SK-N-SH (cell line): ENCODE measurements around the gene GCC1. TPM values are rescaled to one million over a fixed set of nuclear protein-coding genes. Genes with fewer than 3 reads are reported as not detected.
A peak's percentile ranks its signal among the peaks of the same experiment; 100 is the strongest.

ENCODE experiments used
- CTCF ChIA-PET: fragments of 300-600, 350-600 bp; formaldehyde crosslinking; extraction: SDS; loops from one replicate; lab custom pipeline; 2021; lab: Yijun Ruan, JAX
- POLR2A ChIA-PET: fragments of 350-600 bp; sonication (Branson Sonifier 250); formaldehyde crosslinking; extraction: SDS; loops from one replicate; lab custom pipeline; 2020; ENCODE audit warnings: antibody characterized with exemption, inconsistent platforms; lab: Yijun Ruan, JAX
- DNase-seq: peaks from one replicate; pipeline ENCODE4 v3.0.0; 2012
- H2AFZ ChIP-seq: fragments of 200-600 bp; sonication (generic); 2 replicates; pipeline ENCODE4 v1.8.1; 2016; ENCODE audit warnings: antibody characterized with exemption, mild to moderate bottlenecking, low read depth
- H3F3A ChIP-seq: fragments of 200-600 bp; sonication (generic); replicated peaks from 2 replicates; pipeline ENCODE3; 2016; ENCODE audit warnings: antibody characterized with exemption, mild to moderate bottlenecking; ENCODE audit not compliant: insufficient read depth
- H3K27ac ChIP-seq, 2 experiments: fragments of 200-500 bp in 1 of 2; fragments of 200-600 bp in 1 of 2; sonication (Bioruptor generic) in 1 of 2; sonication (generic), shearing (Covaris generic) in 1 of 2; 2 replicates each; pipeline versions ENCODE4 v1.5.1 to v1.6.1; 2014 to 2016; ENCODE audit warnings: low read depth in 2 of 2, inconsistent platforms in 1 of 2, low read length in 1 of 2, mild to moderate bottlenecking in 1 of 2, mixed read lengths in 1 of 2
- H3K27me3 ChIP-seq: fragments of 200-600 bp; sonication (generic), shearing (Covaris generic); 2 replicates; pipeline ENCODE4 v1.6.1; 2016; ENCODE audit warnings: mixed run types; ENCODE audit not compliant: insufficient read depth
- H3K36me3 ChIP-seq, 2 experiments: fragments of 200-500 bp in 1 of 2; fragments of 200-600 bp in 1 of 2; sonication (Bioruptor generic) in 1 of 2; sonication (generic) in 1 of 2; replicated peaks in 1 of 2; 2 replicates each; pipeline versions ENCODE3 to v1.5.1; 2014 to 2016; ENCODE audit warnings: low read length in 1 of 2, mild to moderate bottlenecking in 1 of 2; ENCODE audit not compliant: insufficient read depth in 2 of 2, control insufficient read depth in 1 of 2
- H3K4me1 ChIP-seq, 2 experiments: fragments of 200-500 bp in 1 of 2; fragments of 200-600 bp in 1 of 2; sonication (Bioruptor generic) in 1 of 2; sonication (generic), shearing (Covaris generic) in 1 of 2; 2 replicates each; pipeline versions ENCODE4 v1.5.1 to v1.6.1; 2014 to 2016; ENCODE audit warnings: low read depth in 1 of 2, low read length in 1 of 2, mixed run types in 1 of 2; ENCODE audit not compliant: insufficient read depth in 2 of 2, control insufficient read depth in 1 of 2
- H3K4me2 ChIP-seq: fragments of 200-600 bp; sonication (generic), shearing (Covaris generic); 2 replicates; pipeline ENCODE4 v1.6.1; 2017; ENCODE audit warnings: mixed run types
- H3K4me3 ChIP-seq, 2 experiments: fragments of 200-500 bp in 1 of 2; fragments of 200-600 bp in 1 of 2; sonication (Bioruptor generic) in 1 of 2; sonication (generic), shearing (Covaris generic) in 1 of 2; 2 replicates each; pipeline versions ENCODE4 v1.5.1 to v1.8.1; 2014 to 2016; ENCODE audit warnings: low read depth in 2 of 2, inconsistent platforms in 1 of 2, low read length in 1 of 2, mild to moderate bottlenecking in 1 of 2, mixed read lengths in 1 of 2, moderate library complexity in 1 of 2
- H3K79me2 ChIP-seq: fragments of 200-600 bp; sonication (generic); 2 replicates; pipeline ENCODE4 v1.8.1; 2017; ENCODE audit warnings: mild to moderate bottlenecking; ENCODE audit not compliant: insufficient read depth
- H3K9ac ChIP-seq: fragments of 200-600 bp; sonication (generic); 2 replicates; pipeline ENCODE4 v1.6.1; 2017; ENCODE audit warnings: mixed run types
- H3K9me2 ChIP-seq: fragments of 200-600 bp; sonication (generic); 2 replicates; pipeline ENCODE4 v1.6.1; 2017; ENCODE audit warnings: mixed run types
- H3K9me3 ChIP-seq: fragments of 200-600 bp; sonication (generic); 2 replicates; pipeline ENCODE4 v1.6.1; 2017; ENCODE audit warnings: mixed run types, mild to moderate bottlenecking, moderate library complexity
- H4K20me1 ChIP-seq: fragments of 200-600 bp; sonication (generic); 2 replicates; pipeline ENCODE4 v1.6.1; 2017; ENCODE audit warnings: mild to moderate bottlenecking, mixed run types; ENCODE audit not compliant: insufficient read depth
- CHD2 ChIP-seq: fragments of 150-350 bp; IDR thresholded peaks from 2 replicates; pipeline ENCODE4 v1.6.1; 2018; ENCODE audit warnings: low read length; ENCODE audit not compliant: partially characterized antibody
- CTCF ChIP-seq: fragments of 200-600 bp; sonication (generic); IDR thresholded peaks from 2 replicates; pipeline ENCODE4 v1.6.1; 2017; ENCODE audit warnings: antibody characterized with exemption, mild to moderate bottlenecking, moderate library complexity
- ELF1 ChIP-seq: IDR thresholded peaks from 2 replicates; pipeline ENCODE4 v1.4.0; 2012
- NRF1 ChIP-seq: IDR thresholded peaks from 2 replicates; pipeline ENCODE4 v1.6.1; 2012; ENCODE audit warnings: low read depth, mild to moderate bottlenecking, low read length
- SIN3A ChIP-seq: IDR thresholded peaks from 2 replicates; pipeline ENCODE4 v1.6.1; 2012; ENCODE audit warnings: low read depth, mild to moderate bottlenecking, low read length, moderate library complexity, borderline replicate concordance
- TCF12 ChIP-seq: IDR thresholded peaks from 2 replicates; pipeline ENCODE4 v1.4.0; 2012
- USF2 ChIP-seq: fragments of 150-350 bp; IDR thresholded peaks from 2 replicates; pipeline ENCODE4 v1.6.1; 2017; ENCODE audit warnings: antibody characterized with exemption, low read length, low read depth, borderline replicate concordance
- ZBTB33 ChIP-seq: IDR thresholded peaks from 2 replicates; pipeline ENCODE4 v1.4.0; 2012; ENCODE audit warnings: low read depth, borderline replicate concordance
- WGBS: methylation state at CpG from one replicate; pipeline ENCODE4 v1.1.6; 2017; ENCODE audit warnings: low lambda C conversion rate; 5-methylcytosine and 5-hydroxymethylcytosine counted together
- polyA plus RNA-seq, 3 experiments: library from polyadenylated mRNA; depleted of rRNA; stranded (reverse); fragments of >200 nt; gene quantifications; 2 replicates each; pipeline ENCODE4 v1.2.3, GENCODE V29; 2012
- TF ChIP-seq, protein P1 (sequence below): fragments of 150-350 bp; IDR thresholded peaks from 2 replicates; pipeline ENCODE4 v1.6.1; 2016; ENCODE audit warnings: mild to moderate bottlenecking, low read depth, low read length
- TF ChIP-seq, protein P2 (sequence below): IDR thresholded peaks from 2 replicates; pipeline ENCODE4; 2012
- TF ChIP-seq, protein P3 (sequence below): IDR thresholded peaks from 2 replicates; pipeline ENCODE4 v1.4.0; 2012; ENCODE audit warnings: low read depth

GCC1 gene
- polyA plus RNA-seq, 1 of the 3 experiments (the other 2 are of a cell fraction): 8.4 TPM

DNA sequence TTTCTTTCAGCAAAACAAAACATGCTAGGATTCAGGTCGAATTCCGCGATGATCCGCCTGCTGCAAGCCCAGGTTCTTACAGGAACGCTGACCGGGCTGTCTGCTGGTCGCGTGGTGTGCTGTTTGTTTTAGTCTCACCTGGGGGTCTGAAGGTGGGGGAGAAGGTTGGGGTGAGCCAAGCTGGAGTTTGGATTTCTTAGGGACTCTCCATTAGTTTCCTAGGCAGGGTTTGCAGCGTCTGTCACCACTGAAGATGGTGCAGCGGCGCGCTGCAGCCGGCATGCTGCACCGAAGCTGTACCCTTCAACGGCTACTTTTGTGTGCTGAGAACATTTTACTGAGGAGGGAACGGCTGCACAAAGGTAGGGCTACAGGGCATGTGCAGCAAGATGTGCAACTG, 48.7 kb downstream of the GCC1 start:
- peak overlapping the region; percentile 41; the same call in 1 of the 2 replicates for H2AFZ ChIP-seq
- ChIA-PET POLR2A (no interaction called here), CTCF (interaction anchor here (0.7 to 2.5 kb wide), 4 partner anchors 14 to 189 kb away, joined by 3 to 6 read pairs (median 3); no protein-coding TSS in a partner anchor)
- H4K20me1 ChIP-seq: no peaks in the 10 kb centered on the region
- H3F3A ChIP-seq: no peaks in the 10 kb centered on the region
- peak; percentile 30 for DNase-seq
- H3K36me3 ChIP-seq: no peaks in the 10 kb centered on the region
- peaks cover 16% of the 10 kb centered on the region; the same call in 1 of the 2 replicates for H3K27me3 ChIP-seq
- no peaks in the 10 kb centered on the region for H3K9me2 ChIP-seq
- H3K79me2 ChIP-seq: no peaks in the 10 kb centered on the region
- H3K4me3 ChIP-seq: peak overlapping the region; percentile 11 to 14; a peak in 3 of 4 replicates
- H3K9me3 ChIP-seq: no peaks in the 10 kb centered on the region
- 37% methylated on average over 16 of the region's 16 CpGs for WGBS
- H3K4me1 ChIP-seq: peaks cover 0 to 7% of the 10 kb centered on the region in 2 experiments; a peak in 1 of 4 replicates
- no peak overlapping the region for H3K9ac ChIP-seq
- peak overlapping the region; percentile 32 for H3K4me2 ChIP-seq
- TF ChIP-seq, protein P1, sequence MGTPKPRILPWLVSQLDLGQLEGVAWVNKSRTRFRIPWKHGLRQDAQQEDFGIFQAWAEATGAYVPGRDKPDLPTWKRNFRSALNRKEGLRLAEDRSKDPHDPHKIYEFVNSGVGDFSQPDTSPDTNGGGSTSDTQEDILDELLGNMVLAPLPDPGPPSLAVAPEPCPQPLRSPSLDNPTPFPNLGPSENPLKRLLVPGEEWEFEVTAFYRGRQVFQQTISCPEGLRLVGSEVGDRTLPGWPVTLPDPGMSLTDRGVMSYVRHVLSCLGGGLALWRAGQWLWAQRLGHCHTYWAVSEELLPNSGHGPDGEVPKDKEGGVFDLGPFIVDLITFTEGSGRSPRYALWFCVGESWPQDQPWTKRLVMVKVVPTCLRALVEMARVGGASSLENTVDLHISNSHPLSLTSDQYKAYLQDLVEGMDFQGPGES: no peak
- TF ChIP-seq NRF1 (no peak), USF2 (no peak), SIN3A (no peak), TCF12 (no peak), CHD2 (no peak), ZBTB33 (no peak), ELF1 (no peak), CTCF (no peak)
- TF ChIP-seq, protein P2, sequence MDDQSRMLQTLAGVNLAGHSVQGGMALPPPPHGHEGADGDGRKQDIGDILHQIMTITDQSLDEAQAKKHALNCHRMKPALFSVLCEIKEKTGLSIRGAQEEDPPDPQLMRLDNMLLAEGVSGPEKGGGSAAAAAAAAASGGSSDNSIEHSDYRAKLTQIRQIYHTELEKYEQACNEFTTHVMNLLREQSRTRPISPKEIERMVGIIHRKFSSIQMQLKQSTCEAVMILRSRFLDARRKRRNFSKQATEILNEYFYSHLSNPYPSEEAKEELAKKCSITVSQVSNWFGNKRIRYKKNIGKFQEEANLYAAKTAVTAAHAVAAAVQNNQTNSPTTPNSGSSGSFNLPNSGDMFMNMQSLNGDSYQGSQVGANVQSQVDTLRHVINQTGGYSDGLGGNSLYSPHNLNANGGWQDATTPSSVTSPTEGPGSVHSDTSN: no peak
- TF ChIP-seq, protein P3, sequence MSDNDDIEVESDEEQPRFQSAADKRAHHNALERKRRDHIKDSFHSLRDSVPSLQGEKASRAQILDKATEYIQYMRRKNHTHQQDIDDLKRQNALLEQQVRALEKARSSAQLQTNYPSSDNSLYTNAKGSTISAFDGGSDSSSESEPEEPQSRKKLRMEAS: no peak
- H3K27ac ChIP-seq: no peak overlapping the region
